Fibroblast of the aortic adventitia (primary cell): ENCODE measurements around the gene ADAD2. TPM values are rescaled to one million over a fixed set of nuclear protein-coding genes. Genes with fewer than 3 reads are reported as not detected.

ENCODE experiments used
- DNase-seq: peaks from one replicate; pipeline ENCODE4 v3.0.0-alpha.2; 2010; ENCODE audit warnings: low read depth
- H3K4me3 ChIP-seq: 2 replicates; pipeline ENCODE4 v1.5.1; 2011; ENCODE audit warnings: low read depth, mild to moderate bottlenecking, control low read depth, low read length, moderate library complexity
- total RNA-seq: library from RNA; depleted of rRNA; stranded (reverse); fragments of >200 nt; gene quantifications from 2 replicates; pipeline ENCODE4 v1.2.3, GENCODE V29; 2012; ENCODE audit warnings: low replicate concordance
- TF ChIP-seq, protein P1 (sequence below): IDR thresholded peaks from 2 replicates; pipeline ENCODE4 v1.5.1; 2011; ENCODE audit warnings: mild to moderate bottlenecking, low read length, control low read depth, inconsistent platforms; ENCODE audit not compliant: insufficient read depth

ADAD2 gene
- total RNA-seq, 1 donor, result not detected

DNA sequence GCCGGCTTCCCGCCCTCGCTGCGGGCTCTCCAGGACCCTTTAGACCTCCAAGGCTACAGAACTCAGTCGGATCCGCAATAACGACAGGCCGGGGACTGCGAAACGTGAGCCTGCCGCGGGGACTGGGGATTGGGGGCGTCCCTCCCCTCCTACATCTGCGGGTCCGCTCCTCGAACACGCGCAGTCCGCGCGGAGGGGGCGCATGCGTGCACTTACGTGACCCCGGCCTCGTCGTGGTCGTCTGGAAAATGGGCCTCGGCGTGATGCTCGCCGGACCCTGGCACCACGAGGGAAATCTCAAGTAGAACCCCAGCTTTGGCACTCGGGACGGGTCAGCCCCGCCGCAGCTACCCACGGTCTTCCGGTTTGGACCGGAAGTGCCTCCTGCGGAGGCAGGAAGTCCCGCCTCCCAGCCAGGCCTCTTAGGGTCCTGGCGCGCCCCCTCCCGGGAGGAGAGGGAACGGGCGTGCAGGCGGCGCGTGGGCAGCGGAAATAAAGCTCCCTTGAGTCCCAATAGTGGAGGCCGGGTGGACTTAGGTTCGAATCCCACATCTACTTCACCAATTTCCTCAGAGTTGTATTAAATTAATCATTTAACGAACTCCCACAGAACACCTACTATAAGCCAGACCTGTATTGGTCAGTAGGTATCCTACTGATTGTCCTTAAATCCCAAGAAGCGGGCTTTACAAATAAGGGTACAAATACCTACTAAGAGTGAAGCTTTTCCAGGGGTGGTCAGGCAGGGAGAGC lies 4.1 kb upstream of the ADAD2 start, which contains the start of gene TAF1C:
Gene TAF1C, minus strand, starts transcription at position 373 of the 753 bp plus-strand sequence. CDS start 2,069 bp downstream, outside the sequence.
- TF ChIP-seq, protein P1, sequence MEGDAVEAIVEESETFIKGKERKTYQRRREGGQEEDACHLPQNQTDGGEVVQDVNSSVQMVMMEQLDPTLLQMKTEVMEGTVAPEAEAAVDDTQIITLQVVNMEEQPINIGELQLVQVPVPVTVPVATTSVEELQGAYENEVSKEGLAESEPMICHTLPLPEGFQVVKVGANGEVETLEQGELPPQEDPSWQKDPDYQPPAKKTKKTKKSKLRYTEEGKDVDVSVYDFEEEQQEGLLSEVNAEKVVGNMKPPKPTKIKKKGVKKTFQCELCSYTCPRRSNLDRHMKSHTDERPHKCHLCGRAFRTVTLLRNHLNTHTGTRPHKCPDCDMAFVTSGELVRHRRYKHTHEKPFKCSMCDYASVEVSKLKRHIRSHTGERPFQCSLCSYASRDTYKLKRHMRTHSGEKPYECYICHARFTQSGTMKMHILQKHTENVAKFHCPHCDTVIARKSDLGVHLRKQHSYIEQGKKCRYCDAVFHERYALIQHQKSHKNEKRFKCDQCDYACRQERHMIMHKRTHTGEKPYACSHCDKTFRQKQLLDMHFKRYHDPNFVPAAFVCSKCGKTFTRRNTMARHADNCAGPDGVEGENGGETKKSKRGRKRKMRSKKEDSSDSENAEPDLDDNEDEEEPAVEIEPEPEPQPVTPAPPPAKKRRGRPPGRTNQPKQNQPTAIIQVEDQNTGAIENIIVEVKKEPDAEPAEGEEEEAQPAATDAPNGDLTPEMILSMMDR, result peak; percentile 98
- peak; percentile 95 for DNase-seq
- peak within 1 kb of the TSS; percentile 98 for H3K4me3 ChIP-seq

DNA sequence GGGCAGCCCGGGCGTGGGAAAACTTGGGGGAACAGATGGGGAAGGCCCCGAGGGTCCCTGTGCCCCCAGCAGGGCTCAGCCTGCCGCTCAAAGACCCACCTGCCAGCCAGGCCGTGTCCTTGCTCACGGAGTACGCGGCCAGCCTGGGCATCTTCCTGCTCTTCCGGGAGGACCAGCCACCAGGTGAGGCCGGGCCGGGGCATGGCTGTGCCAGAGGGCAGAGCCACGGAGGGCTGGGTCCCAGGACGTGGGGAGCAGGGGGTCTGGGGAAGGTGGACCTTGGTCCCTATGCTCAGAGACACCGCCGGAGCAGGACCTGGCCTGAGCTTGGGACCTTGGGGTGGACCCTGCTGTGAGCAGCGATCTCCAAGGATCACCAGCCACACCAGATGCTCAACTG lies 509 bp downstream of the ADAD2 start:
- no peak for DNase-seq
- H3K4me3 ChIP-seq, result no peak overlapping the region
- TF ChIP-seq, protein P1, result no peak

DNA sequence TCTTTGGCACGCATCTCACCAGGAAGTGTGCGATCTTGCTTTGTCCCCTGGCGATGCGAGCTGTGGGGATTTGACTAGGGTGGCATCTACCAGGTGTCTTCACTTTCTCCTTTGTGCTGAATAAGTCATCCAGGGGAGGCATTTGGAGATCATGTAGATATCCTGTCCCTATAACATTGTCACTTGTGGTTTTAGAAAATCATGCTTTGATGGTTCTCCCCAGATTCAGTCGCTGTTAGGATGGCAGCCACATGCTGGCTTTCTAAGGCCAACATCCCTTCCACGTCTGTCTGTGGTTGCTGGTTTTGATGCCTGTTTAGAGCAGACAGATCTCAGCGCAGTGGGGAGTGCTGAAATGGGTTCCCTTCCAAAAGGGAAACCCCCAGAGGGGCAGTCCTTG lies 2.5 kb downstream of the ADAD2 start:
- TF ChIP-seq, protein P1, result no peak
- no peak overlapping the region for H3K4me3 ChIP-seq
- DNase-seq, result no peak

DNA sequence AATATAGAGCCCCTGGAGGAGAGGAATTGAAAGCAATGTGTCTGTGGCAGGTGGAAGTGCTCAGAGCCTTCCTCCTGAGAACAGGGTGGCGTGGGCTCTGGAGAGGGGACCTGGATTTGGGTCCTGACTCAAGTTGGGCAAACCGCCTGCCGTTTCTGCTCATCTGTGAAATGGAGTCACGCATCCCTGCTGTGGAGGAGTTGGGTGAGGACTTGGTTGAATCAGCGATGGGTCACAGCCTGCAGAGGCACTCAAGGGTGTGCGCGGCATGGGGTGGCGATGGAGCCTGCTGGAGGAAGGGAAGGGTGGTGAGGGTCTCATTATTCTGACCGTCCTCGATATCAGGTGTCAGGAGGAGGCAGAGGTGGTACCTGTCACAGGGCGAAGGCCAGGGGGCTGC lies 3.1 kb downstream of the ADAD2 start:
- TF ChIP-seq, protein P1, result no peak
- no peak overlapping the region for H3K4me3 ChIP-seq
- DNase-seq, result no peak

DNA sequence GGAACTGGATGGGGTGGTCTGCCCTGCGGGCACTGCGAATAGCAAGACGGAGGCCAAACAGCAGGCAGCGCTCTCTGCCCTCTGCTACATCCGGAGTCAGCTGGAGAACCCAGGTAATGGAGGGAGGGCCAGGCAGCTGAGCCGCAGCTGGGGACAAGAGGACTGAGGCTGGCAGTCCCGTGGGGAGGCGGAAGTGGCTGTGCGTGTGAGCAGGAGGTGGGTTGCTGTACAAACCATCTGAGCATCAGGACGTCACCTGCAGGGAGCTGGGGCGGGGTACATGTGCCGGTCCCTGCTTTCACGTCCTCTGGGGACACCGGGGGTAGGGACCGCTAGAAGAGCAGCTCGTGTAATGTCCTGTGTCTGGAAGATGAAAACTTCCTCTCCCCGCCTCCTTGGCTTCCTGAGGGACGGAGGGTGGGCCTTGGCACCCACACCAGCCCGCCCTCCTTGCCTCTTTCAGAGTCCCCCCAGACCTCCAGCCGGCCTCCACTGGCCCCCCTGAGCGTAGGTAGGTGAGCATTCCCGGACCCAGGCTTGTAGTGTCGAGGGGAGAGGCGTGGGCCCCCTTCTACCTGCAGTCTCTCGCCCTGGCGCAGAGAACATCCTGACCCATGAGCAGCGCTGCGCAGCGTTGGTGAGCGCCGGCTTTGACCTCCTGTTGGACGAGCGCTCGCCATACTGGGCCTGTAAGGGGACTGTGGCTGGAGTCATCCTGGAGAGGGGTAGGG lies 3.7 kb downstream of the ADAD2 start:
- no peak overlapping the region for H3K4me3 ChIP-seq
- no peak for DNase-seq
- TF ChIP-seq, protein P1, result no peak

DNA sequence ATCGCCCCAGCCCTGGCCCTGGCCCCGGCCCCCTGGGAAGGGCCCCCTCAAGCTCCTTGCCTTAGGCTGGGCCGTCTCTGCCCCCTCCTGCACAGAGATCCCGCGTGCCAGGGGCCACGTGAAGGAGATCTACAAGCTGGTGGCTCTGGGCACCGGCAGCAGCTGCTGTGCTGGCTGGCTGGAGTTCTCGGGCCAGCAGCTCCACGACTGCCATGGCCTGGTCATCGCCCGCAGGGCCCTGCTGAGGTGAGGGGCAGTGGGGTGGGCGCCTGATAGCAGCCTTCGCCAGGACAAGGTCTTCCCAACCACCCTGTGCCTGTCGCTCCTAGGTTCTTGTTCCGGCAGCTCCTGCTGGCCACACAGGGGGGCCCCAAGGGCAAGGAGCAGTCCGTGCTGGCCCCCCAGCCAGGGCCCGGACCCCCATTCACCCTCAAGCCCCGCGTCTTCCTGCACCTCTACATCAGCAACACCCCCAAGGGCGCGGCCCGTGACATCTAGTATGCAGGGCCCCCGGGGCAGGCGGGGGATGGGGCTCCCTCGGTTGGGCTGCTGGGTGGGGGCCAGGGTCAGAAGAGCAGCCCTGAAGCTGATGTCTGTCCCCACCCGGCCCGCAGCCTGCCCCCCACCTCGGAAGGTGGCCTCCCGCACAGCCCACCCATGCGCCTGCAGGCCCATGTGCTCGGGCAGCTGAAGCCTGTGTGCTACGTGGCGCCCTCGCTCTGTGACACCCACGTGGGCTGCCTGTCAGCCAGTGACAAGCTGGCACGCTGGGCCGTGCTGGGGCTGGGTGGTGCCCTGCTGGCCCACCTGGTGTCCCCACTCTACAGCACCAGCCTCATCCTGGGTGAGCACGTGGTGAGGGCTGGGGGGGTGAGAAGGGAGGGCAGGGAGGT lies 4.5 kb downstream of the ADAD2 start:
- H3K4me3 ChIP-seq, result no peak overlapping the region
- TF ChIP-seq, protein P1, result no peak
- DNase-seq, result no peak
